Psoas muscle (tissue), 8 donors: ENCODE measurements around the gene ARL5A. TPM values are rescaled to one million over a fixed set of nuclear protein-coding genes. Genes with fewer than 3 reads are reported as not detected.
A peak's percentile ranks its signal among the peaks of the same experiment; 100 is the strongest.

Experiments used
- ATAC-seq, 4 donors: fragments of 200-7000 bp; cut with Tn5 transposase; one replicate each; pipeline ENCODE4 v1.9.1; 2020; ENCODE audit warnings: moderate library complexity in 3 of 4, mild to moderate bottlenecking in 2 of 4
- DNase-seq, 2 donors: peaks; one replicate each; pipeline ENCODE4 v3.0.0-alpha.2; 2020
- H3K27ac ChIP-seq: fragments of 200-600 bp; one replicate; pipeline ENCODE4 v1.8.0; 2022
- H3K27me3 ChIP-seq, 3 donors: fragments of 200-600 bp in 1 of 3; one replicate each; pipeline versions ENCODE4 v1.6.1 to v1.8.0; 2013 to 2022; ENCODE audit warnings: low read length in 2 of 3, mild to moderate bottlenecking in 2 of 3, moderate library complexity in 1 of 3; ENCODE audit not compliant: insufficient read depth in 3 of 3
- H3K36me3 ChIP-seq, 2 donors: fragments of 200-600 bp in 1 of 2; one replicate each; pipeline versions ENCODE4 v1.6.1 to v1.8.0; 2013 to 2022; ENCODE audit warnings: low read depth in 1 of 2, mild to moderate bottlenecking in 1 of 2, moderate library complexity in 1 of 2; ENCODE audit not compliant: insufficient read depth in 1 of 2
- H3K4me1 ChIP-seq: fragments of 200-600 bp; one replicate; pipeline ENCODE4 v1.8.0; 2022
- H3K4me3 ChIP-seq: fragments of 200-600 bp; one replicate; pipeline ENCODE4 v1.8.0; 2022; ENCODE audit warnings: mild to moderate bottlenecking
- H3K9me3 ChIP-seq: fragments of 200-600 bp; one replicate; pipeline ENCODE4 v1.8.0; 2022
- CTCF ChIP-seq: fragments of 200-600 bp; IDR thresholded peaks from one replicate; pipeline ENCODE4 v1.8.0; 2022; ENCODE audit warnings: antibody characterized with exemption
- WGBS, 3 donors: extraction: QIAGEN DNeasy Blood & Tissue Kit; methylation state at CpG; one replicate each; pipeline versions ENCODE4 v1.1.6 to v1.1.7; 2013; 5-methylcytosine and 5-hydroxymethylcytosine counted together
- intact Hi-C, 2 donors: fragments of 100-400 bp; cut with DNase I; formaldehyde crosslinking; loops; one replicate each; pipeline versions ENCODE4 v1.11.0 to v1.14.2; 2022
- polyA plus RNA-seq, 3 donors: library from polyadenylated mRNA; stranded (reverse); fragments of 200-250 nt; gene quantifications; one replicate each; pipeline ENCODE4 v1.2.3, GENCODE V29; 2013
- total RNA-seq, 4 donors: library from RNA; stranded (reverse); fragmentation: NEBNext Ultra II Directional in 2 of 4; extraction: Animal tissue kit (Norgen Biotek cat#: 25700) in 2 of 4; gene quantifications; one replicate each; pipeline versions ENCODE4 v1.2.1 to v1.2.4, GENCODE V29; 2021 to 2023
- donor health status: healthy with polysubstance abuse.
- donor health status: DM: no; HTN: no; CAD: no; lungs with moderate emphysema.
- donor health status: Bipolar disorder and iron deficiency.
- donor health status: healthy.
- donor health status: DM: yes; HTN: yes; CAD: no.
- donor health status: DM: no; HTN: no; CAD: no.
- donor health status: DM: no; HTN: no; CAD: no.
- donor health status: DM: yes; HTN: yes; CAD: no.

The ARL5A gene
- total and polyA plus RNA-seq, 7 donors = 11.8 to 71.9 (median 46.3) TPM

DNA sequence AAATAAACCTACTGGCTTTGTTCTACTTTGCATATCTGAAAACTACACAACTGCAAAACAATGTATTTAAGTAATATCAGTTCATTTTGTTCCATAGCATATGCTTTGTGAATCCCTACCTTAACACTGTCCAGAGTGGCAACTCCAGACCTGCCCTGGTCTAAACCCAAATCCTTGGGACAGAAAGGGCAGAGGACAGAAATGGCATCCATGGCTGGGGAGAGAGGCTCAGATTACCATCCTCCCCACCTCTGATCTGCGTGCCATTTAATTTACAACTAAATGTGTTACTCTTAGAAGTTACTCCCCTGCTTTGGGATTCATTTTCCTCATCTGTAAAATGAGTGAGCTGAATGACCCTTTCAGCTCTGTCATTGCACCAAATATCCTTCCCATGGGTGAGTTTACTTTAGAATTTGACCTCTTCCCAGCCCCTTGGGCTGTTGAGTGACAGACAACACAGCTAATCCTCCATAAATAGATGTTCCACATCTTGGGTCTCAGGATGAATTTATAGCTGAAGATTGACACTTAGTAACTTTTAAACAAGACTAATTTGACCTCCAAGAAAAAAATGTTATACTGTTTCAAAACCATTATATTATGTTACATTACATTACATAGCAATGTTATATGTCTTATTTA, 73.8 kb downstream of the ARL5A start:
- TF ChIP-seq CTCF = no peak
- ATAC-seq = peak; percentile 70 to 89 (median 84)
- 28 to 37% (median 33%) methylated on average over 1 of the region's 1 CpG for WGBS, 3 donors
- Histone ChIP-seq H3K27ac (peak overlapping the region; percentile 93), H3K4me3 (no peak overlapping the region), H3K36me3 (no peaks in the 10 kb centered on the region), H3K9me3 (no peaks in the 10 kb centered on the region), H3K4me1 (peaks cover 56% of the 10 kb centered on the region), H3K27me3 (no peaks in the 10 kb centered on the region)
- no peak for DNase-seq
- intact Hi-C loops = no loop called here

GRCh38 chr2:151753540-151753939, 74.7 kb downstream of the ARL5A start:
- no peaks in the 10 kb centered on the region for H3K27me3 ChIP-seq
- no peaks in the 10 kb centered on the region for H3K36me3 ChIP-seq
- intact Hi-C loops = loop anchor here in 1 of 2 donors (2.0 kb wide), 1 partner anchor 15 kb away; no protein-coding TSS in a partner anchor
- no peak for TF ChIP-seq CTCF
- ATAC-seq (peak; percentile 84 to 90 (median 88)), DNase-seq (no peak)
- peak overlapping the region; percentile 93 for H3K27ac ChIP-seq
- peaks cover 54% of the 10 kb centered on the region for H3K4me1 ChIP-seq
- no peaks in the 10 kb centered on the region for H3K9me3 ChIP-seq
- no peak overlapping the region for H3K4me3 ChIP-seq

Other genes with a start within 250 kb of the ARL5A start
- 1,000 to 10,000 TPM; 2,020 to 7,790 (median 5,587) TPM for gene NEB, start 93.9 kb downstream of the ARL5A start, total RNA-seq
- gene NEB, start 93.9 kb downstream of the ARL5A start, polyA plus RNA-seq = 1,000 to 10,000 TPM in 2 of 3 donors, 100 to 1,000 TPM in 1; 796 to 1,696 (median 1,565) TPM